ENCODE data around the gene VDR.

The VDR gene

GRCh38 chr12:47930634-47931033 is 25.8 kb upstream of the VDR start:
- no peak for FAIRE-seq

GRCh38 chr12:47927346-47927745 is 22.6 kb upstream of the VDR start:
- no peak for FAIRE-seq

DNA sequence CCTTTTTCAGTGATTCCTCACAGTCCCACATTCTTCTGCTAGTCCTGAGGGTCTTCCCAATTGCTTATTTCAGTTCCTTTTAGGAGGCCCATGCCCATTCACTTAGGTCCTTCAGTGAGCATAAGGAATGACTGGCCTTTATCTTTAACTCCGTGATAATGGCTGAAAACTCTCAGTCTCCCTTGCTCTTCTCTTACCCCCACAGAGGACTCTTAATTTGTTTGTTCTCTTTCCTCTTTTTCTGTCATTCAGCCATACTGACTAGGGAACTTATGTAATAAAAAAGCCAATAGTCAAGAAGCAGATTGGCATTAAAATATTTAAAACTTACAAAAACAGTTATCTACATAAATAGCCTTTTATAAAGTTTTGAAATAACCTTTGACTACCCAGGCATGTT is 17.1 kb upstream of the VDR start:
- FAIRE-seq = no peak

DNA sequence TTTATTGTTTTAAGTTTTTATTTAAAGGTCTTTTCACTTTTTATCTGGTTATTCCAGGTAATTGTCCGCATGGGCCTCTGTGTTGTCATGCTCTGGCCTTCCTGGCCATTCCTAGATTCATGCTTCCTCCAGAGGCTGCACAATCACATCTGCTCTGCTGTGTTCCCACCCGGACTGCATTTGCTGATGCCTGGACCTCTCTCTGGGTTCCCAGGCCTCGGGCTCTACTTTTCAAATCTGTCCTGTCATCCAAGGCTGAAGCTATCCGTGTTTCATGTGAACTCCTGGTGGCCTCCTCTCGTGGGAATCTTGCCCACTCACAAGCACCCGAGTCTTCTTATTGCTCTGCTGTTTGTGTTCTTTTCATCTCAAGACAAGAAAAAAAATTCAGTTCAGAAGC is 16.1 kb upstream of the VDR start:
- FAIRE-seq = no peak

GRCh38 chr12:47913081-47913480 is 8.3 kb upstream of the VDR start:
- no peak for FAIRE-seq

DNA sequence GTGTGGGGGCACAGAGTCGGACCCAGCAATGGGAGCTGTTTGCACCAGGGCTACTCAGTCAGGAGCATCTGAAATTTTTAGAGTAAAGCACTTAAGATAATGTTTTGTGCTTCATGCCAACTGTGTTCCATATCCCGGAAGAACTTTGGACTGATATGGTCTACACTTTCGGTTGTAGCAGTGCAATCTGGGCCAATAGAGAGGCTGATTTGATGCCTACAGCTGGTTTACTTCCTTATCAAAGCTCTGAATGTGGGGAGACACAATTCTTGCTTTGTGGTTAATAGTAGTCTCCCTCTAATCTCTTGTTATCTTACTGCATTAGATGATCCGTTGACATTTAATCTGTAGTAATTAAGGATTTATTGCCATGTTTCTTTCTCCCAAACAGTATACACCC is 7.8 kb upstream of the VDR start:
- FAIRE-seq = no peak

- FAIRE-seq = no peak
Measured at GRCh38 chr12:47910981-47911380, 6.2 kb upstream of the VDR start.

DNA sequence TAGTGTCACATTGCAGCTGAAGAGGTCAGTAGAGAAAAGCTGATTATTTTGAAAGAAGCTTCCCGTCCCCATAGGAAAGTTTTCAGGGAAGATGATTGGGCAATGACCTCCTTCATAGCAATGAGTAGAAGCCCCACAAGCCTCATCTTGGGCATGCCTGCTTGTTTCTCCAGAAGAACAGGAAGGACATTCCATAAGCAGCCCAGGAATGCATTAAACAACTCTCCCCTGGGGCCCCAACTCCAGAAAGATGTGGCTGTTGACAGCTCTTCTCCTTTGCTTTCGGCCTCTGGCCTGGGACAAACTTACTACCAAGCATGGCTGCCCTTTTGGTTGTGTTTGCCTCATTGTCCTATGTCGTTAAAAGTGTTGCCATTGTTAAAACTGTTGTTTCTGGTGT is 5.7 kb upstream of the VDR start:
- FAIRE-seq = no peak

DNA sequence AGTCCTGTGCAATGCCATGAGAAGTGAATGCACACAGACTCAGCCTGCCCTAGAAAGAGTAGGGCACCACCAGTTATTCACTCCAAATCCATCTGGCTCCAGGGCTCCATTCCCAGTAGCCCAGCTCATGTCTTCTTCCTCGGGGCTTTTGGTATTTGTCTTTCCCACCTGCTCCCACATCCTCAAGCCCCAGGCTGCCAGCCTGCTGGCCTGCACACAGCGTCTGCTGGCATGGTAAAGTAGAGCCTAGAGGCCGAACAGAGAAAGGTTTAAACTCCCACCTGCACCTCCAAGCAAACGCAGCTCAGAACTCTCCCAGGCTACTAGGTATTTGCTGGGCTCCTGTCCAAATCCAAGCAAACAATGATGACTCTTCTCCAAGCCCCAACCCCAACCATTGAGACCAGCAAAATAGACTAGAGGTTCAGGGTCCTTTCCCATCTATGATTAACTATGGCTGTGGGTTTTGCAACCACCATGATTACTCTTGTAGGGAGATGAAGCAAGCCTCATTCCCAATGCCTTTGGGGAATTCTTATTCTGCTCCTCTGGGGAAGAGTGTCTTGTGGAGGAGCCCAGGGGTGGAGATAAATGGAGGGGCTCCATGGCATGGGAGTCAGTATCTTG is 5.2 kb upstream of the VDR start:
- FAIRE-seq = no peak

- no peak for FAIRE-seq
Measured at GRCh38 chr12:47908738-47909137, 3.9 kb upstream of the VDR start.

- no peak for FAIRE-seq
Measured at GRCh38 chr12:47907851-47908454, 3.2 kb upstream of the VDR start.

GRCh38 chr12:47903927-47904712 is 674 bp downstream of the VDR start:
- FAIRE-seq = no peak

- FAIRE-seq = no peak
Measured at GRCh38 chr12:47903151-47903611, 1.6 kb downstream of the VDR start.

- no peak for FAIRE-seq
Measured at GRCh38 chr12:47902131-47902639, 2.6 kb downstream of the VDR start.

DNA sequence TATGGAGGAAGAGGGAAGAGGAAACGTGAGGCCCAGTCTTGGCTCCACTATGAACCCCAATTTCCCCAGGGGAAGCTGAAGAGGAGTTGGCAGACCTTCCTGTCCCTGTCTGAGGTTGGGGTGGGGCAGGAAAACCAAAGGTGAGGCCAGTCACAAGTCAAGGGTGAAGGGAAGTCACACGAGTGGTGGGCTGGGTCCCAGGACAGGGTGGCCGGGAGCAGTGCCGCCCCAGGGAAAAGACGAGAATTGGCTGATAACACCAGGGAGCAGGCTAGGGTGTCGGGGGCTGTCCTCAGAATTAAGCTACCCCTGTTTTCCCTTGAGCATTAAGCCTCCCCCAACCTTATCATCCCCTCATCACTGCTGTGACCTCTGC is 3.1 kb downstream of the VDR start:
- no peak for FAIRE-seq

DNA sequence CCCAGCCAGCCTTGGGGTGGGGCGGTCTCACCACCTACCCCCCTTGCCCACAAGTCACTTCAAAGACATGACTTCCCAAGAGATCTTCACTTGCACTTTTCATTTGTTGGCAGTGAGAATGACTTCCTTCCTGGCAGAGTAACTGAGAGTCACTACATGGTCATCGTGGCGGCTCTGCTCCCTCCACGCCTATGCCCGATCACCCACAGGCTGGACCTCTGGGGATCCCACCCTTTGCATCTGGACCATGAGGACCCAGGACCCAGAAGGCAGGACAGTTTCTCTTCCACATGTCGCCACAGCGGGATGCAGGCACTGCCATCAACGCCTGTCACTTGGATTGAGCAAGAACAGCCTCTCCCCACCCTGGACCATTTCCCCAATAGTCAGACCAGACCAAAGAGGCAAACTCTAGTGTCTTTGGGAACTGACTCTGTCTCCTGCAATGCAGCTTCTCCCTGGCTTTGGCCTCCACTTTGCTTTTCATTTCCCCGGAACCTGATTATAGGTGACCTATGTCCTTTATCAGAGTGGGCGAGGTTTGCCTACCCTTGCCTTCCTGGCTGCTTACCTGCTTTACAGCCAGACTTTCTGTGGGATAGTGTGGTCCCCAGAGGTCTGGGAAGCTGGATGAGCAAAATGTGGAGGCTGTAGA is 3.6 kb downstream of the VDR start:
- no peak for FAIRE-seq

GRCh38 chr12:47900131-47901062 is 4.4 kb downstream of the VDR start:
- FAIRE-seq = no peak

- no peak for FAIRE-seq
Measured at GRCh38 chr12:47899466-47899865, 5.3 kb downstream of the VDR start.

- no peak for FAIRE-seq
Measured at GRCh38 chr12:47896633-47897032, 8.2 kb downstream of the VDR start.

- FAIRE-seq = no peak
Measured at GRCh38 chr12:47896022-47896421, 8.8 kb downstream of the VDR start.

- FAIRE-seq = no peak
Measured at GRCh38 chr12:47894652-47895051, 10.1 kb downstream of the VDR start.

- no peak for FAIRE-seq
Measured at GRCh38 chr12:47894068-47894467, 10.7 kb downstream of the VDR start.

Measured in endometrium (tissue), 2 donors.